Measurements from ENCODE around the gene GIMAP8.

DNA sequence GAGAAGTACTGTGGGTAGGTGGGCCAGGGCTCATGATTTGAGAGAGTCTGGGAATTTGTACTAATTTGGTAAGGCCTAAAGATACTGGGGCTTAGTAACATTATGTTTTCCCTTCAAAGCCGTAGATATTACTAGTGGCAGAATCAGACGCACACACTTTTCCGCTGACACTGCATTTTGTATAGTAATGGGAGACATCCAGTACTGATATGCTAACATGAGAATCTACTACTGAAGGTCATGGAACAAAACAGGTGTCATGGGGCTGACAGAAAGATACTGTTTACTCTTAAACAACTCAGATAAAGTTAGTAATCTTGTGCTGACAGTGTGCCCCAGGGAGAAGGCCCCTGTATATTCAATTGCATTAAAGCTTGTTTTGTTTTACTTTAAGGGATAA, 53.2 kb downstream of the GIMAP8 start:
- TF ChIP-seq, protein P1, sequence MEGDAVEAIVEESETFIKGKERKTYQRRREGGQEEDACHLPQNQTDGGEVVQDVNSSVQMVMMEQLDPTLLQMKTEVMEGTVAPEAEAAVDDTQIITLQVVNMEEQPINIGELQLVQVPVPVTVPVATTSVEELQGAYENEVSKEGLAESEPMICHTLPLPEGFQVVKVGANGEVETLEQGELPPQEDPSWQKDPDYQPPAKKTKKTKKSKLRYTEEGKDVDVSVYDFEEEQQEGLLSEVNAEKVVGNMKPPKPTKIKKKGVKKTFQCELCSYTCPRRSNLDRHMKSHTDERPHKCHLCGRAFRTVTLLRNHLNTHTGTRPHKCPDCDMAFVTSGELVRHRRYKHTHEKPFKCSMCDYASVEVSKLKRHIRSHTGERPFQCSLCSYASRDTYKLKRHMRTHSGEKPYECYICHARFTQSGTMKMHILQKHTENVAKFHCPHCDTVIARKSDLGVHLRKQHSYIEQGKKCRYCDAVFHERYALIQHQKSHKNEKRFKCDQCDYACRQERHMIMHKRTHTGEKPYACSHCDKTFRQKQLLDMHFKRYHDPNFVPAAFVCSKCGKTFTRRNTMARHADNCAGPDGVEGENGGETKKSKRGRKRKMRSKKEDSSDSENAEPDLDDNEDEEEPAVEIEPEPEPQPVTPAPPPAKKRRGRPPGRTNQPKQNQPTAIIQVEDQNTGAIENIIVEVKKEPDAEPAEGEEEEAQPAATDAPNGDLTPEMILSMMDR (IDR thresholded peaks at IDR 0.05) = no peak
- no peak for TF ChIP-seq POLR2A (IDR thresholded peaks at IDR 0.05)
- TF ChIP-seq POLR2AphosphoS5 (IDR thresholded peaks at IDR 0.05; ENCODE audit: insufficient read depth in 1 of 2, low read depth in 1 of 2) = no peak

All from vagina (tissue), 2 donors.